ENCODE results near the gene SKAP2. TPM values are rescaled to one million over a fixed set of nuclear protein-coding genes. Genes with fewer than 3 reads are reported as not detected.

The SKAP2 gene
- total and polyA plus RNA-seq, 2 of the 4 experiments (the other 2 are of a cell fraction): 5.7 to 7.4 TPM

DNA sequence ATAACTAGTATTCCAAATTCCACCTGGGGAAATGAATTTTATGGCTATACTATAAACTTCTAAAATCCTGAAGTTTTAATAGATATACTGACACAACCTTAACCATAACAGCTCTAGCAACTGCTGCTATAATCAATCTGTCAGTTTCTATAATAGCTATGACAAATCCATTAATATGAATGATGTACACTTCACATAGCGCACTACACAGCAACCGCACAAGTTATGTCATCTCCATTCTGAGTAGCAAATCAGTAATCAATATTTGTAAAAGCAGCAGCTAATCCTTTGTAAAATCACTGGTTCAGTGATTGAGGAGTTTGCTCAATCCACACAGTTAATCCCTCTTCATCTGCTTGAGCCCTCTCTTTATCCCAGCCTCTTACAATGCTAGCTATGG lies 105.3 kb downstream of the SKAP2 start:
- H3K27ac ChIP-seq (ENCODE audit: insufficient read depth, low read length): no peak overlapping the region
- H2BK120ac ChIP-seq (ENCODE audit: low read depth, low read length): no peak overlapping the region
- no peak overlapping the region for H4K91ac ChIP-seq (ENCODE audit: insufficient read depth, low read depth, low read length)
- H2BK5ac ChIP-seq (ENCODE audit: low read depth, low read length, poor library complexity, severe bottlenecking): no peak overlapping the region
- no peak overlapping the region for H3K4ac ChIP-seq (ENCODE audit: low read depth, low read length)
- TF ChIP-seq RCOR1 (IDR thresholded peaks at IDR 0.05; ENCODE audit: insufficient replicate concordance, low read length) (no peak), USF2 (IDR thresholded peaks at IDR 0.05; ENCODE audit: low read depth, low read length) (no peak), CHD1 (IDR thresholded peaks at IDR 0.05; ENCODE audit: low read depth, low read length) (no peak), SMC3 (IDR thresholded peaks at IDR 0.05; ENCODE audit: low read depth, low read length) (no peak), MAZ (IDR thresholded peaks at IDR 0.05; ENCODE audit: borderline replicate concordance, low read depth, low read length) (no peak), MAFK (IDR thresholded peaks at IDR 0.05; ENCODE audit: low read depth, low read length) (no peak), FOS (IDR thresholded peaks at IDR 0.05; ENCODE audit: low read depth, low read length) (no peak), POLR2A (IDR thresholded peaks at IDR 0.05; ENCODE audit: low read depth, low read length) (no peak), RFX5 (IDR thresholded peaks at IDR 0.05; ENCODE audit: low read depth, low read length) (no peak), CTCF (conservative IDR thresholded peaks at IDR 0.05; ENCODE audit: low read depth, low read length) (no peak), NFE2L2 (IDR thresholded peaks at IDR 0.05; ENCODE audit: low read depth, low read length) (no peak), CEBPB (IDR thresholded peaks at IDR 0.05; ENCODE audit: low read depth, low read length) (no peak)
- H4K20me1 ChIP-seq (ENCODE audit: insufficient read depth, low read length): no peaks in the 10 kb centered on the region
- DNase-seq (no peak), ATAC-seq (ENCODE audit: low read depth) (no peak)
- no peak overlapping the region for H2BK15ac ChIP-seq (ENCODE audit: low read depth, low read length)
- H3K4me3 ChIP-seq (ENCODE audit: insufficient read depth, low read depth, low read length): no peak overlapping the region
- no peak overlapping the region for H2BK20ac ChIP-seq (ENCODE audit: low read depth, low read length)
- H3K56ac ChIP-seq (ENCODE audit: extremely low read depth, insufficient read depth, low read length): no peak overlapping the region
- H3K9me1 ChIP-seq (ENCODE audit: insufficient read depth, low read length): no peaks in the 10 kb centered on the region
- no peak overlapping the region for H2AFZ ChIP-seq (replicated peaks; ENCODE audit: low read length, poor library complexity)
- no peak overlapping the region for H3K23ac ChIP-seq (ENCODE audit: low read depth, low read length)
- no peaks in the 10 kb centered on the region for H3K27me3 ChIP-seq (ENCODE audit: control insufficient read depth, insufficient read depth, low read length)
- H2AK5ac ChIP-seq (ENCODE audit: low read depth, low read length): no peak overlapping the region
- H4K8ac ChIP-seq (ENCODE audit: low read depth in 2 of 2, low read length in 2 of 2): no peak overlapping the region
- no CpG with 5 or more reads among the region's 2 CpGs for WGBS, 2 experiments (ENCODE audit: extremely low coverage in 2 of 2, insufficient read length in 1 of 2)
- no peaks in the 10 kb centered on the region for H3K36me3 ChIP-seq (ENCODE audit: control insufficient read depth, insufficient read depth, low read length)
- no peak overlapping the region for H2AK9ac ChIP-seq (replicated peaks; ENCODE audit: low read depth, low read length, poor library complexity)
- H3K14ac ChIP-seq (replicated peaks; ENCODE audit: low read depth, low read length): no peak overlapping the region
- intact Hi-C loops (cut with micrococcal nuclease): no loop called here
- no peaks in the 10 kb centered on the region for H3K9me3 ChIP-seq (ENCODE audit: control insufficient read depth, insufficient read depth, low read length)
- H3K9ac ChIP-seq (ENCODE audit: low read depth, low read length): no peak overlapping the region
- H3K4me2 ChIP-seq (ENCODE audit: low read depth, low read length): no peak overlapping the region
- in situ Hi-C loops (cut with MboI; ENCODE audit: low sequenced_read_pairs): no loop called here
- H3K18ac ChIP-seq (ENCODE audit: low read depth, low read length): no peak overlapping the region
- H3K79me1 ChIP-seq (ENCODE audit: low read depth in 1 of 2, low read length in 2 of 2): no peaks in the 10 kb centered on the region
- POLR2A ChIA-PET (ENCODE audit: unreplicated experiment): no interaction called here
- dilution Hi-C loops (cut with HindIII; ENCODE audit: low sequenced_read_pairs, unreplicated experiment): no loop called here
- no TSS peak for BruUV-seq (replicated peaks)
- H3K4me1 ChIP-seq (ENCODE audit: control insufficient read depth, insufficient read depth, low read length): no peaks in the 10 kb centered on the region
- H4K5ac ChIP-seq (ENCODE audit: low read depth, low read length): no peak overlapping the region
- CTCF ChIA-PET: interaction anchor here (1.0 to 1.1 kb wide), 2 partner anchors 19 to 402 kb away, joined by 3 read pairs; no protein-coding TSS in a partner anchor
